Measurements from ENCODE around the gene AMZ1.

The AMZ1 gene

DNA sequence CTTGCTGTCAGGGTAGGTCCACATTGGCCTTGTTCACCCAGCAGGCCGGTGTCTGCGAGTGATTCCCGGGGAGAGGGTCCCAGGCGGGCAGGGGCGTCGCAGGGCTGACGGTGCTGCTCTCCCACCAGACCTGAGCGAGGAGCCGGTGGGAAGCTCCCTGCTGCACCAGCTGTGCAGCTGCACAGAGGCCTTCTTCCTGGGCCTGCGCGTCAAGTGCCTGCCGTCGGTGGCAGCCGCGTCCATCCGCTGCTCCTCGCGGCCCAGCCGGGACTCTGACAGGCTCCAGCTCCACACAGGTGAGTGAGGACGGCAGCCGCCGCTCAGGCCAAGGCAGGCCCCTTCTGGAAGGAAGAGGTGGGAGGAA, 14.6 kb downstream of the AMZ1 start:
- intact Hi-C loops (cut with DNase I): no loop called here
- DNase-seq: peak in 1 of 42 donors; percentile 34

DNA sequence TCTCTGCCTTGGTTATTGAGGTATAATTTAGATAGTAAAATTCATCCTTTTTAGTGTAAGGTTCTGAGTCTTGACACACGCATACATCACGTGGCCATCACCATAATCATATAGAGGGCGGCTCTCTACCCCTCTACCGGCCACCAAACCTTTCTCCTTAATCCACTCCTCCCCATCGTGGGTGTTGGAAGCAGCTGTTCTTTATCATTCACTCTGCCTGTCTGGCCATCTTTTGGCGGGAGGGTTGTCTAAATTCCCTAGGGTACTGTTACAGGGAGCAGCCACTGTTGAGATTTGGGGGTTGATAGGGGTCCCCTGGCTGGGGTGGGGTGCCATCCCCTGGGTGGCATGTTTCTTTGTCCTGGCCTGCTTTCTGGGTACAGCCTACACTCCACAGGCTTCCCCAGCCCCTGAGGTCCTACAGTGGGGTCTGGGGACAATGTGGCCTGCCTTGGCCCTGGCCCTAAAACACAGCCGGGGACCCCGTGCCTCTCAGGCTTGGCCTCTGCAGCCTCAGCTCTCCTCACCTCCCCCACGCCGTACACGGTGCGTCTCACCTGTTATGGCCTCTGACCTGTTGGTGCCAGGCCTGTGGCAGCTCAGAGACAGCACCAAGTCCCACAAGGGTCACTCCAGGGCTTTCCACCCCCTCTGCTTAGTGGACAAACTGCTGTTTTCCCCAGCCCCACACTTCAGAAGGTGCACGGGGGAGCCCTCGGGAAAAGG, 17.5 kb downstream of the AMZ1 start:
- intact Hi-C loops (cut with DNase I): loop anchor here (5.0 kb wide), 1 partner anchor 33 kb away; no protein-coding TSS in a partner anchor
- no peak for DNase-seq

DNA sequence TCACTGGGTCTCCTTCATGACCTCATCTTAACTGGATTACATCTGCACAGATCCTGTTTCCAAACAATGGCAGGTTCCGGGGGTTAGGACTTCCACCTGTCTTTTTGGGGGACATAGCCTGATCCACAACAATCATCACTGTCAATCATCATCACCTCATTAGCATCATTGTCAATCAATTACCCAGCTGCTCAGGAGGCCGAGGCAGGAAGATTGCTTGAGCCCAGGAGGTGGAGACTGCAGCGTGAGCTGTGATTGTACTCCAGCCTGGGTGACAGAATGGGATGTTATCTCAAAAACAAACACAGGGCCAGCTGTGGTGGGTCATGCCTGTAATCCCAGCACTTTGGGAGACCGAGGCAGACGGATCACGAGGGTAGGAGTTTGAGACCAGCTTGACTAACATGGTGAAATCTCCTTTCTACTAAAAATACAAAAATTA, 18.7 kb downstream of the AMZ1 start:
- intact Hi-C loops (cut with DNase I): loop anchor here (5.0 kb wide), 1 partner anchor 34 kb away; no protein-coding TSS in a partner anchor
- no peak for DNase-seq

GRCh38 chr7:2707481-2707880, 19.5 kb downstream of the AMZ1 start:
- intact Hi-C loops (cut with DNase I): loop anchor here (5.0 kb wide), 1 partner anchor 35 kb away; no protein-coding TSS in a partner anchor

DNA sequence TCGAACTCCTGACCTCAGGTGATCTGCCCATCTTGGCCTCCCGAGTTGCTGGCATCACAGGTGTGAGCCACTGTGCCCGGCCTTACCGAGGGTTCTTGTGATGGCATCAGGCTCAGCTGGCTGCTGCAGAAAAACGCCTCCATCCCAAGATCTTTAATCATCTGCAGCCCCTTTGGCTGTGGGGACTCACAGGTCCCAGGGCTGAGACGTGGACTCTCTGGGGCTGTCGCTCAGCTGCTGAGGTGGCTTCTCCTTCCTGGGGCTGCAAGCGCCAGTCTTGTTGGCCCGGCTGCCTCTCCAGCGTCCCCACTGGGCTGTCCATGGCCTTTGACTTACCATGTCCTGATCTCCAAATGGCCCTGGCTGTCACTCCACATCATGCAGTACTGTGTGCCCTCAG, 20.0 kb downstream of the AMZ1 start:
- intact Hi-C loops (cut with DNase I): loop anchor here (5.0 kb wide), 1 partner anchor 36 kb away; no protein-coding TSS in a partner anchor
- DNase-seq: no peak

More at GRCh38 chr7:2707481-2707880, 19.5 kb downstream of the AMZ1 start:
- DNase-seq: no peak

GRCh38 chr7:2708547-2709310, 20.7 kb downstream of the AMZ1 start:
- intact Hi-C loops (cut with DNase I): loop anchor here (5.0 kb wide), 1 partner anchor 36 kb away; no protein-coding TSS in a partner anchor
- no peak for DNase-seq

GRCh38 chr7:2709553-2710285, 21.7 kb downstream of the AMZ1 start:
- DNase-seq: peak in 41 of 42 donors; percentile 38 to 88 (median 69)
- intact Hi-C loops (cut with DNase I): loop anchor here (5.0 kb wide), 1 partner anchor 37 kb away; no protein-coding TSS in a partner anchor

DNA sequence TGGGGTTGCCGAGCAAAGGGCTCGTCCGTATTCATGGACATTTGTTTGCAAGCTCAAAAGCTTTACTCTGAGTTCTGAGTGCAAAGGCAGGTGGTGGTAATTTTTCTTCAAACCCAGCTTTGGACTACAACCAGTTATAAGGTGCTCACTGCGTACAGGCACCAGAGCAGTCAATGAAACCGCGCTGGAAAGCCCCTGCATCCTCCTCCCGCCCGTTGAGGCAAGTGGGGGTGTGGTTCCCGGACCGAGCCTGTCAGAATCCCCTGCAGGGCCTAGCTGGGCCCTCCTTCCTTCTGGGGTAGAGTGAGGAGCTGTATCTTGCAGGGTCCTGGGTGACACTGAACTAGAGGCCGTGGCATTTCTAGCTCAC, 22.3 kb downstream of the AMZ1 start:
- DNase-seq: no peak
- intact Hi-C loops (cut with DNase I): no loop called here

- intact Hi-C loops (cut with DNase I): no loop called here
- DNase-seq: no peak
These were observed 23.0 kb downstream of the AMZ1 start for GRCh38 chr7:2710901-2711551.

GRCh38 chr7:2711895-2712675, 24.1 kb downstream of the AMZ1 start:
- no peak for DNase-seq
- intact Hi-C loops (cut with DNase I): no loop called here

- intact Hi-C loops (cut with DNase I): no loop called here
- no peak for DNase-seq
These were observed 25.4 kb downstream of the AMZ1 start for GRCh38 chr7:2713370-2713769.

- DNase-seq: no peak
- intact Hi-C loops (cut with DNase I): no loop called here
These were observed 26.0 kb downstream of the AMZ1 start for GRCh38 chr7:2713978-2714377.

DNA sequence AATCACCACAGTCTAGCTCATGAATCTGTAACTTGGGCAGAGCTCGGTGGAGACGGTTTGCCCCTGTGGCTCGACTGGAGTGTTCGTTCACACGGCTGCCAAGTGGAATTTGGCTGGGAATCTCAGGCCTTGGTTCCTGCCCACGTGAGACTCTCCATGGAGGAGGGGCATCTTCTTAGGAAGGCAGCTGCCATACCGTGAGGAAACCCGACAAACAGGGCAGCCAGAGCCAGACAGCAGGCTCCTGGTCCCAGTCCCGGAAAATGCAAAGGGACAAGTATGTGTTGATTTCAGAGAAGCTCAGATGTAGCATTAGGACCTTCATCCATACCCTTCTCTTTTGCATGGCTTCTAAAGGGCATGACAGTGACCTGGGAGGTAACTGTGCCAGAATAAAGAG, 26.6 kb downstream of the AMZ1 start:
- intact Hi-C loops (cut with DNase I): no loop called here

GRCh38 chr7:2715341-2716231, 27.6 kb downstream of the AMZ1 start:
- intact Hi-C loops (cut with DNase I): no loop called here
- no peak for DNase-seq

More for the DNA sequence above, 26.6 kb downstream of the AMZ1 start:
- DNase-seq: no peak

DNA sequence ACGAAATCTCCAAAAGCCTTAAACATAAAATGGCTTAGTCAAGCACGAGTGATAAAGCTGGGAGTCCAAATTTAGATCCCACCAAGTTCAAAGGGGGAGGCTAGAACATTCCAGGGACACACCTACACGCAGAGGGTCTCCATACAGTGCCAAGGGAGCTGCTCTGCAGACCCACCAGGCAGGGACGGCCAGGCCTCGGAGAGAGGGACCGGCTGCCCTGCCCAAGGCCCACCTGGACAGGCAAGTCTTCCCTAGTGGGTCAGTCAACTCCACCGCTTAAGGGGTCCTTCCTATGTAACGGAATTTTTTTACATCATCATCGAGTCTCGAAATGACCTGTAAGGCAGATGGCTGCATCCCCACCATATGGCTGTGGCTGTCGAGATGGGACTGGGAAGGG, 28.5 kb downstream of the AMZ1 start:
- DNase-seq: no peak
- intact Hi-C loops (cut with DNase I): no loop called here

- intact Hi-C loops (cut with DNase I): no loop called here
- no peak for DNase-seq
These were observed 28.9 kb downstream of the AMZ1 start for GRCh38 chr7:2716906-2717292.
